HG02970 (cell line): ENCODE results near the gene SAP30BP.

Experiments
- ATAC-seq: cut with Tn5 transposase; IDR thresholded peaks from one replicate; pipeline ENCODE4 v1.9.1; 2021; ENCODE audit warnings: mild to moderate bottlenecking, moderate library complexity, moderate number of reproducible peaks; ENCODE audit not compliant: unreplicated experiment, low FRiP score

Gene SAP30BP

GRCh38 chr17:75681289-75681688, 14.2 kb downstream of the SAP30BP start:
- ATAC-seq: no peak

- no peak for ATAC-seq
Measured at GRCh38 chr17:75683583-75683982, 16.4 kb downstream of the SAP30BP start.

DNA sequence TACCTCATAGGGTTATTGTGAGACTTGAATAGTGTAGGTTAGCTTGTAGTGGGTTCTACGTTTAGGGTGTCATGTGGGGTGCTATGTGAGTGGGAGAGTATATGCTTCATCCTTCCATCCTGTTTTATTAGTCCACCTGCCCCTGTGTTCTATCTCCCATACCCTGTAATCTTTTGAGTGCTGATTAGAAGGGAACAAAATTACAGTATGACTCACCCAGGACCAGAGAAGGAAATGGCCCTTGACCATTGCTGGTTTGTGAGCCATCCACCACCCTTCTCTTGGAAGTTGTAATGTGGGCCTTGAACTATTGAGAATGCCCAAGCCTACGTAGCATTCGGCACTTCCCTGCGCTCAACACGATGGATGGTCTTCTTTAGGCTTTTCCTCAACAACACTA, 17.1 kb downstream of the SAP30BP start:
- no peak for ATAC-seq

GRCh38 chr17:75684924-75685323, 17.8 kb downstream of the SAP30BP start:
- no peak for ATAC-seq

GRCh38 chr17:75685499-75685898, 18.4 kb downstream of the SAP30BP start:
- ATAC-seq: no peak

DNA sequence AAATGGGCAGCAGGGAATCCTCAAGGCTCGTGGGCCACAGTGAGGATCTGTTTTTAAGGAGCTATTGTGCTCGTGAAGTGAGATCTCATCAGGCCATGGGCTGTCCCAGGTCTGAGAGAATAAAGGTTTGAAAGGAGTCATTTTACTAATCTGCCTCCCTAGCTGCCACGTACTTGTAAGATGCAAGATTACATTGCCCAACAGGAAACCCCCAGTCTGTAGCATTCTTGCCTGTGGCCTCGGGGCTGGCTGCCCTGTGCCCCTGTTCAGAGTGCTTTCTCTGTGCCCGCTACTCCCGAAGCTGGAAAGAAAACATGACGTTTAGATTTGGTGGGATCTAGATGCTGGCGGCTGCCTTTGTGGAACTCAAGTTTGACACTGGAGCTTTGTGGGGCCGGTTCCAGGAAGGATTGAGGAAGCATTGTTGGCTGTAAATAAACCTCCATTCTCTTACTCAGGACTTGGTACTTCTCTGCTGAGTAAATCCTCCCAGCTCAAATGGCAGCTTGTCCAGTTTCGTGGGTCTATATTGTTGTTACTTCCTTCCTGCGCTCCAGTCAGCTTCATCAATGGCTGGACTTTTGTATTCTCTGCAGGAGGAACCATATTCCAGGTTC, 21.2 kb downstream of the SAP30BP start:
- ATAC-seq: no peak

DNA sequence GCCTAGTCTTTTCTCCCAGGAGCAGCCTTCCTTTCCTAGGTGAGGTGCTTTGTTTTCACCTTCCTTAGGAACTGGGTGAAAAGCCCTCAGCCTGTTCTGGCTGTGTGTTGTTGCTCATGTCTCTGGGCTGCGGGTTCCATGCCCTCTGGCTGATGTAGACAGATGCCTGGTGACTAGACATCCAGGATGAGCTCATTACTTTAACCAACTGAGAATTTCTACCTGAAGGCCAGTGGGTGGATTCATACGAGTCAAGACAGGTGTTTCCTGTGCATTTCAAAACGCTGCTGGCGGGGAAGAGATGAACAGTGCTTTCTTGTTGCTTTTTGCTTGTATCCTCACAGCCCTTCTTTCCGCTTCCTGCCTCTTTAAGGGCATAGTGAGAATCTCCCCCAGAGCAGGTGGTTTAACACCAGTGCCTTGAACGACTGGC, 22.3 kb downstream of the SAP30BP start:
- no peak for ATAC-seq

DNA sequence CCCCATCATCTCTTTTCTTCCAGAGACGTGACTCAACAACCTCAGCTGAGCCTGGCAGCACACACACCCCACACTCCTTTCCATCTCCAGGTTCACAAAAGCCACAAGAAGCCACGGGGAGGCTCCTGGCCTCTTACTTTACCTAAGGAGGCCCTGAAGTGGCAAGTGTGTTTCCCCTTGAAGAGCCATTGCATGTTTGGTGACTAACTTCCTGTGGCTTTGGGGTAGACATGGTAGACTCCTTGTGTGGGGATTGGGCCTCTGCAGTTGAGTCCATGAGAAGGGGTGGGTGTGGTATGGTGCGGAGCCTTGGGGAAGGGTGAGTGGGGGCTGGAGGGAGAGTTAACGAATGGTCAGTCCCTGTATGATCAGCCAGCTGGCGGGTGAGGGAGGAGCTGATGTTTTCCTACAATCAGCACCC, 24.2 kb downstream of the SAP30BP start:
- no peak for ATAC-seq

DNA sequence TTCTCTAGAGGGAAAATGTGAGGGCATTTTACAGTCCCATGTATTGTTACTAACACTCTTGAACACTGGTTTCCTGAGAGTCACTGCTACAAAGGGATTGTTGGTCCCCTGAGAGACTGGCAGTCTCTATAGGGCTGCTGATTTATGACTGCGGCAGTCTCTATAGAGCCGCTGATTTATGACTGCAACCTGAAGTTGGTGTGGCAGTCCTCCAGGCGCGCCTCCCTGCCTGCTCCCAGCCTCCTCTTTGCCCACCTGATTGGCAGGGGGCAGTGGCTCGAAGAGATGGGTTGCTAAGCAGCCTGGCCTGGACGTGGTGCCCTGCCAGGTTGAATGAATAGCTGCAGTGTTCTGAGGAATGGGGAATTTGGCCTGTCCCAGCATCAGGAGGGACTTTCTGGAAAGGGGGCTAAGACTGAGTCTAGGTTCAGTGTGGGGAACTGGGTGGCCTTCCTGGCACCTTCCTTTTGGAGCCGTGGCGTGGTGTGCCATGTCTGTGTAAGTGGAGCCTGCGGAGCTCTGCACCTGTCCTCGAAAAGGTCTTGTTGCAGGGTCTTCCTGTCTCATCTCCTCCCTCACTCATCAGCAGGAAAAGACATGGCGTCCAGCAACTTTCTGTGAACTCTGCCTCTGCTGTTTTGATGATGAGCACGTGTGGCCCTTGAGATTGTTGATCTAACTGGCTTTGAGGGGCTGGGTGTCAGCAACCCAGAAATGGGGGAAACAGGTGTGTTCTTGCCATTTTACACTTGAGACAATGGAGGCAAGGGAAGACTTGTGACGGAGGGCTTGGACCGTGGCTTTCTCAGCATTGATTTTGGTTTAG, 24.9 kb downstream of the SAP30BP start:
- ATAC-seq: no peak

- ATAC-seq: no peak
Measured at GRCh38 chr17:75692976-75693375, 25.8 kb downstream of the SAP30BP start.

GRCh38 chr17:75693500-75694481, 26.7 kb downstream of the SAP30BP start:
- ATAC-seq: no peak

DNA sequence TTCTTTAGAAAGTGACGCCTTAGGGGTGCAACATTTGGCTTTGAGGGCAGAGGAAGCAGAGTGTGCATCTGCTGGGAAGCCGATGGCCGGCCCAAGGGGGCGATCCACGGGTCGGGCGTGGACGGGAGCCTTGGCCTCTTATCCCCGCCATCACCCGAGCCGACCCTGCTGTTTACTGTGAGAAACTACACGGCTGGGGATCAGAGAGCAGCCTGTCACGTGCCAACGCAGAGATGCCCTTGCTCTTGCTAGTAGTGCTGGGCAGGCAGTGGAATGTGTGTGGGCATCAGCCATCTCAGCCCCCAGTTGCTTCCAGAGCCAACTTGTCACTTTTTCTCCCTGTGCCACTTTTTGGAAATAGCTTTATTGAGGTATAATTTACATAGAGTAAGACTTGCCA, 27.4 kb downstream of the SAP30BP start:
- ATAC-seq: no peak

DNA sequence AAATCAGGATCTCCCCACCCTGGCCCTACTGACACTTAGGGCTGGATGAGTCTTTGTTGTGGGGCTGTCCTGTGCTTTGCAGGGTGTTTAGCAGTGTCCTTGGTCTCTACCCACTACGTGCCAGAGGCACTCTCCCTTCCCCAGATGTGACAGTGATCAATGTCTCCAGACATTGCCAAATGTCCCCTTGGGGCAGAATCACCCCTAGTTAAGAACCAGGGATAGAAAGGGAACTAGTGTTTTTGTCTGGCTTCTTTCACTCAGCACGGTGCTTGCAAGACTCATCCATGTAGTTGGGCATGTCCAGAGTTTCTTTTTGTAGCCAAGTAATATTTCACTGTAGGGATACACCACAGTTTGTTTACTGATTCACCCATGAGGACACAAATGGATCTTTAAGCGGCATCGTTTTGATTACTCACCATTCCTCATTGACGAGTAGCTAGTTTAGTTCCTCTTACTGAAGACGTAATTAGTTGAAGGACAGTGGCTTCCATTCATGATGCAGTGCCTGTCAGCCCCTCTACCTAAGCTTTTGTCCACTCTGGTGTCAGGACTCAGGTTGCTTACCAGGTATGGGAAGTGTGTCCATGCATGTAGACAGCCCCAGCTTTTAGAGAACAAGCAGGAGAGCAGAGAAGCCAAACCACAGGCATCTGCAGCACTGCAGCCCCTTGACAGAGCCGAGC, 28.1 kb downstream of the SAP30BP start:
- no peak for ATAC-seq

DNA sequence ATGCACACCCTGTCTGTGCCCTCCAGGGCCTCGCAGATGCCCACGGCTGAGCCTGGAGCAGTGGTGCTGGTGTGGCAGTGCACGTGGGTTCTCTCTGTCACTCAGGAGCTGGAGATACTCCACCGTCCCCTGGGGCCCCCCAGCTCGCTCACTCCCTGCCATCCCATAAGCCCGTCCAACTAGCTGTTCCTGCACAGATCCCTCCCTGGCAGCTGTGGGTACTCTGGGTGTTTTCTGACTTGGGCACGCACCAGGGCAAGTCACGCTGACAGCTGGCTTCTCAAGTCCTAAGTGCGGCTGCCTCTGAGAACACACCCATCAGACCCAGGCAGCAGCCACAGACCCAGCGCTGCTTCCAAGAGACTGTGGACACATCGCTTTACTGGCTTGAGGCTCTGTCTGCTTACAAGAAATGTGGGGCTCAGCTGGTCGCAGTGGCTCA, 28.7 kb downstream of the SAP30BP start:
- no peak for ATAC-seq

DNA sequence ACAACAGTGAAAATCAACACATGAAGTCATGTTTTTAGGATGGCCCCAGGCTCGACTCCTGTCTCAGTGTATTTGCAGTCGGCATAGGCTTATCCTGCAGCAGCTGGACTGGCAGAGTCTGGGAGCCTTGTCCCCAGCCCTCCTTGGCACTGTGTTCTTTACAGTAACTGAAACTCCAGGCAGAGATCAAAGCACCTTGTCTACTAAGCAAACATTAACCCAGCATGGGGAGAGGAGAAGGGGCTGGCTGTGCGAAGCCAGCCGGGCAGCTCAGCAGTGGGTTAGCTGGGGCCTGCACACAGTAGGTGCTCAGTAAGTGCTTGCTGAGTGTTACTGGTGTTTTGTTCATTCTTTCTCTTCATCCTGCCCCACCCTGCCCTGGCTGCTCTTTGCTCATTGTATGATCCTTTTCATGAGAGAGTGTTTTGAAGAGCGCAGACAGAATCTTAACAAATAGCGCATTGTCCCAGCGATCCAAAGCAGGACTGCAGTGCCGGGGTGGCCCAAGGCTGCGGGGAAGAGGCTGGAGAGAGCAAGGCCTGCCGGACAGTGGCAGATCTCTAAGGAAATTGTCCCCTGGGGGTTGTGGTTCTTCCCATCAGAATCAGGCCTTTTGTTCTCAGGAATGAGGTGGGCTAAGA, 30.6 kb downstream of the SAP30BP start:
- no peak for ATAC-seq

DNA sequence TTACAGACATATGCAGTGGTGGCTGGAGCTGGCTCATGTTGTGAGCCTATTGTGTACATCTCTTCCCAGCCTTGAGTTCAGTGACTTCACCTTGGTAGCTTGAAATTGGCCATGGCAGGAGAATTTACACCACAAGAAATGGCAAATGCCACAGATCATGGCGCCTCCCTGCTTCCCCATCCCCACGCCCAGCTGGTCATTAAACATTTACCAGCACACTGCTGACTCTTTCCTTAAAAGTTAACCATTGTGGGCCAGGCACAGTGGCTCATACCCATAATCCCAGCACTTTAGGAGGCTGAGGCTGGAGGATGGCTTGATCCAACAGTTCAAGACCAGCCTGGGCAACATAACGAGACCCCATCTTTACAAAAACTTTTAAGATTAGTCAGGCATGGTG, 31.5 kb downstream of the SAP30BP start:
- ATAC-seq: no peak

GRCh38 chr17:75701288-75701687, 34.1 kb downstream of the SAP30BP start:
- ATAC-seq: no peak

- ATAC-seq: no peak
Measured at GRCh38 chr17:75703191-75703590, 36.1 kb downstream of the SAP30BP start.

- ATAC-seq: no peak
Measured at GRCh38 chr17:75703591-75703990, 36.5 kb downstream of the SAP30BP start.
